Measurements from ENCODE around the gene ASPSCR1.

The ASPSCR1 gene

GRCh38 chr17:82058230-82058854 lies 80.9 kb downstream of the ASPSCR1 start:
- H3K4me3 ChIP-seq (replicated peaks; ENCODE audit: low read depth, low read length) = no peak overlapping the region
- no peak for TF ChIP-seq CTCF (IDR thresholded peaks at IDR 0.05; ENCODE audit: low read depth, low read length, missing control alignments)
- DNase-seq (ENCODE audit: extremely low read depth, low read depth) = no peak

GRCh38 chr17:82058855-82059249 lies 81.4 kb downstream of the ASPSCR1 start:
- H3K4me3 ChIP-seq (replicated peaks; ENCODE audit: low read depth, low read length) = no peak overlapping the region
- no peak for TF ChIP-seq CTCF (IDR thresholded peaks at IDR 0.05; ENCODE audit: low read depth, low read length, missing control alignments)
- no peak for DNase-seq (ENCODE audit: extremely low read depth, low read depth)

- no peak overlapping the region for H3K4me3 ChIP-seq (replicated peaks; ENCODE audit: low read depth, low read length)
- TF ChIP-seq CTCF (IDR thresholded peaks at IDR 0.05; ENCODE audit: low read depth, low read length, missing control alignments) = no peak
- DNase-seq (ENCODE audit: extremely low read depth, low read depth) = no peak
Observed at GRCh38 chr17:82059272-82060000, 82.0 kb downstream of the ASPSCR1 start.

GRCh38 chr17:82060001-82060380 lies 82.6 kb downstream of the ASPSCR1 start:
- H3K4me3 ChIP-seq (replicated peaks; ENCODE audit: low read depth, low read length) = no peak overlapping the region
- TF ChIP-seq CTCF (IDR thresholded peaks at IDR 0.05; ENCODE audit: low read depth, low read length, missing control alignments) = no peak
- no peak for DNase-seq (ENCODE audit: extremely low read depth, low read depth)

GRCh38 chr17:82060614-82061013 lies 83.2 kb downstream of the ASPSCR1 start:
- no peak overlapping the region for H3K4me3 ChIP-seq (replicated peaks; ENCODE audit: low read depth, low read length)
- no peak for DNase-seq (ENCODE audit: extremely low read depth, low read depth)
- no peak for TF ChIP-seq CTCF (IDR thresholded peaks at IDR 0.05; ENCODE audit: low read depth, low read length, missing control alignments)

GRCh38 chr17:82061047-82061925 lies 83.9 kb downstream of the ASPSCR1 start:
- H3K4me3 ChIP-seq (replicated peaks; ENCODE audit: low read depth, low read length) = no peak overlapping the region
- DNase-seq (ENCODE audit: extremely low read depth, low read depth) = no peak
- no peak for TF ChIP-seq CTCF (IDR thresholded peaks at IDR 0.05; ENCODE audit: low read depth, low read length, missing control alignments)
